DMS79 (cell line): ENCODE data around the gene GM2A.

Experiments
- DNase-seq: peaks from one replicate; lab custom pipeline; 2025; lab: John Stamatoyannopoulos, UW

GM2A gene

GRCh38 chr5:151252762-151253604 lies at the start of gene GM2A:
Gene GM2A, plus strand, starts transcription at chr5:151253185. Its CDS starts 32 bp downstream, at chr5:151253217.
- DNase-seq = peak; percentile 90

- no peak for DNase-seq
Measured at GRCh38 chr5:151204051-151204450, 48.9 kb upstream of the GM2A start.

- no peak for DNase-seq
Measured at GRCh38 chr5:151205411-151205810, 47.6 kb upstream of the GM2A start.

GRCh38 chr5:151208481-151208914 lies 44.5 kb upstream of the GM2A start:
- DNase-seq = no peak

- DNase-seq = no peak
Measured at GRCh38 chr5:151212406-151212798, 40.6 kb upstream of the GM2A start.

- no peak for DNase-seq
Measured at GRCh38 chr5:151213803-151214613, 39.0 kb upstream of the GM2A start.

GRCh38 chr5:151214614-151215545 lies 38.1 kb upstream of the GM2A start:
- no peak for DNase-seq

- DNase-seq = no peak
Measured at GRCh38 chr5:151215546-151215880, 37.5 kb upstream of the GM2A start.

- no peak for DNase-seq
Measured at GRCh38 chr5:151216781-151217180, 36.2 kb upstream of the GM2A start.

GRCh38 chr5:151218177-151218576 lies 34.8 kb upstream of the GM2A start:
- no peak for DNase-seq

GRCh38 chr5:151219138-151219537 lies 33.8 kb upstream of the GM2A start:
- no peak for DNase-seq

- no peak for DNase-seq
Measured at GRCh38 chr5:151219789-151220188, 33.2 kb upstream of the GM2A start.

- DNase-seq = no peak
Measured at GRCh38 chr5:151221574-151221973, 31.4 kb upstream of the GM2A start.

- DNase-seq = no peak
Measured at GRCh38 chr5:151222054-151222789, 30.8 kb upstream of the GM2A start.

GRCh38 chr5:151222790-151223446 lies 30.1 kb upstream of the GM2A start:
- no peak for DNase-seq

- no peak for DNase-seq
Measured at GRCh38 chr5:151223447-151224264, 29.3 kb upstream of the GM2A start, which contains the start of gene CCDC69. Gene CCDC69, minus strand, starts transcription at chr5:151224092. Its CDS starts 122 bp downstream, at chr5:151223970.

- no peak for DNase-seq
Measured at GRCh38 chr5:151224372-151224771, 28.6 kb upstream of the GM2A start.

- DNase-seq = no peak
Measured at GRCh38 chr5:151225071-151225470, 27.9 kb upstream of the GM2A start.

GRCh38 chr5:151225475-151225874 lies 27.5 kb upstream of the GM2A start:
- no peak for DNase-seq

GRCh38 chr5:151227918-151228447 lies 25.0 kb upstream of the GM2A start:
- no peak for DNase-seq
